GM21367 (cell line): ENCODE data around the gene SPCS1.
"Not testable (repeated sequence)": the region's sequence is repeated elsewhere in the genome, so short reads cannot be mapped to it uniquely, and the experiment has no call there.

Experiments used
- ATAC-seq: cut with Tn5 transposase; IDR thresholded peaks from one replicate; pipeline ENCODE4 v1.9.1; 2021; ENCODE audit not compliant: unreplicated experiment

The SPCS1 gene

GRCh38 chr3:52728753-52729152, 22.8 kb downstream of the SPCS1 start:
- ATAC-seq = not testable (repeated sequence)

GRCh38 chr3:52730681-52731080, 24.8 kb downstream of the SPCS1 start:
- no peak for ATAC-seq

GRCh38 chr3:52731590-52731989, 25.7 kb downstream of the SPCS1 start:
- no peak for ATAC-seq

- no peak for ATAC-seq
Measured at GRCh38 chr3:52733256-52733891, 27.5 kb downstream of the SPCS1 start.

- ATAC-seq = no peak
Measured at GRCh38 chr3:52739730-52740129, 33.8 kb downstream of the SPCS1 start.

- no peak for ATAC-seq
Measured at GRCh38 chr3:52742418-52743041, 36.6 kb downstream of the SPCS1 start.

GRCh38 chr3:52743152-52743551, 37.2 kb downstream of the SPCS1 start:
- ATAC-seq = no peak

- no peak for ATAC-seq
Measured at GRCh38 chr3:52743721-52744120, 37.8 kb downstream of the SPCS1 start.

GRCh38 chr3:52752045-52752660, 46.2 kb downstream of the SPCS1 start:
- no peak for ATAC-seq

- ATAC-seq = no peak
Measured at GRCh38 chr3:52754373-52754772, 48.5 kb downstream of the SPCS1 start.

- ATAC-seq = no peak
Measured at GRCh38 chr3:52756141-52756540, 50.2 kb downstream of the SPCS1 start.
